Fibroblast of mammary gland (primary cell): Measurements from ENCODE around the gene DSCAM.
"Not testable (repeated sequence)": the region's sequence is repeated elsewhere in the genome, so short reads cannot be mapped to it uniquely, and the experiment has no call there.

Source experiments
- DNase-seq: peaks from one replicate; pipeline ENCODE4 v3.0.0-alpha.2; 2010; ENCODE audit warnings: low read depth
- H3K4me3 ChIP-seq: 2 replicates; pipeline ENCODE4 v1.5.1; 2011; ENCODE audit warnings: low read depth, mild to moderate bottlenecking, low read length, moderate library complexity; ENCODE audit not compliant: control insufficient read depth
- CTCF ChIP-seq: conservative IDR thresholded peaks from 2 replicates; pipeline ENCODE4 v1.5.1; 2011; ENCODE audit warnings: low read depth, low read length, inconsistent platforms; ENCODE audit not compliant: control insufficient read depth, insufficient read depth

DSCAM gene

GRCh38 chr21:40846587-40847411 lies at the start of gene DSCAM:
TSS of gene DSCAM (minus strand) at chr21:40847158. CDS start at chr21:40846661, 497 bp downstream.
- DNase-seq: no peak
- no peak within 1 kb of the TSS for H3K4me3 ChIP-seq
- no peak for TF ChIP-seq CTCF

GRCh38 chr21:40895697-40896096 lies 48.7 kb upstream of the DSCAM start:
- not testable (repeated sequence) for H3K4me3 ChIP-seq, DNase-seq

GRCh38 chr21:40886931-40887330 lies 40.0 kb upstream of the DSCAM start:
- TF ChIP-seq CTCF: no peak
- no peak overlapping the region for H3K4me3 ChIP-seq
- no peak for DNase-seq

GRCh38 chr21:40886006-40886405 lies 39.0 kb upstream of the DSCAM start:
- no peak for DNase-seq
- TF ChIP-seq CTCF: no peak

GRCh38 chr21:40882192-40882915 lies 35.4 kb upstream of the DSCAM start:
- no peak overlapping the region for H3K4me3 ChIP-seq
- TF ChIP-seq CTCF: no peak
- no peak for DNase-seq

More at GRCh38 chr21:40886006-40886405, 39.0 kb upstream of the DSCAM start:
- no peak overlapping the region for H3K4me3 ChIP-seq

- DNase-seq: no peak
- H3K4me3 ChIP-seq: no peak overlapping the region
- no peak for TF ChIP-seq CTCF
Observed at GRCh38 chr21:40881767-40882166, 34.8 kb upstream of the DSCAM start.

GRCh38 chr21:40871099-40871498 lies 24.1 kb upstream of the DSCAM start:
- TF ChIP-seq CTCF: no peak
- DNase-seq: no peak
- H3K4me3 ChIP-seq: no peak overlapping the region
